Keratinocyte (primary cell): Measurements from ENCODE around the gene KCNK10. TPM values are rescaled to one million over a fixed set of nuclear protein-coding genes. Genes with fewer than 3 reads are reported as not detected.

Experiments
- DNase-seq: peaks from one replicate; pipeline ENCODE4 v3.0.0-alpha.2; 2011; ENCODE audit warnings: low read depth, missing footprints, low spot score
- FAIRE-seq: peaks from 2 replicates; lab custom pipeline; 2011; peaks lifted over from hg19 to GRCh38; lab: Jason Lieb, UNC
- H2AFZ ChIP-seq: 2 replicates; pipeline ENCODE4 v1.6.0; 2012; ENCODE audit warnings: low read length, control low read depth, inconsistent platforms; ENCODE audit not compliant: control insufficient read depth
- H3K27ac ChIP-seq: 2 replicates; pipeline ENCODE4 v1.5.1; 2011; ENCODE audit warnings: low read length; ENCODE audit not compliant: control insufficient read depth, insufficient read depth
- H3K27me3 ChIP-seq: 3 replicates; pipeline ENCODE4 v1.6.0; 2011; ENCODE audit warnings: low read length; ENCODE audit not compliant: control insufficient read depth, insufficient read depth; ENCODE audit errors: extremely low read depth
- H3K36me3 ChIP-seq, 2 experiments: 2 replicates in 1 of 2; 3 replicates in 1 of 2; pipeline ENCODE4 v1.5.1; 2011; ENCODE audit warnings: low read length in 2 of 2, mild to moderate bottlenecking in 1 of 2; ENCODE audit not compliant: control insufficient read depth in 2 of 2, insufficient read depth in 2 of 2; ENCODE audit errors: extremely low read depth in 1 of 2
- H3K4me1 ChIP-seq: 3 replicates; pipeline ENCODE4 v1.5.1; 2011; ENCODE audit warnings: low read length; ENCODE audit not compliant: control insufficient read depth, insufficient read depth; ENCODE audit errors: extremely low read depth
- H3K4me2 ChIP-seq: 3 replicates; pipeline ENCODE4 v1.6.0; 2011; ENCODE audit warnings: low read depth, low read length; ENCODE audit not compliant: control insufficient read depth, insufficient read depth; ENCODE audit errors: extremely low read depth
- H3K4me3 ChIP-seq, 3 experiments: fragments of 200-600 bp in 1 of 3; sonication (generic) in 1 of 3; 2 replicates in 2 of 3; 3 replicates in 1 of 3; pipeline ENCODE4 v1.5.1; 2011 to 2016; ENCODE audit warnings: low read length in 3 of 3, mild to moderate bottlenecking in 3 of 3, control low read depth in 2 of 3, inconsistent platforms in 1 of 3, low read depth in 1 of 3, mixed read lengths in 1 of 3, mixed run types in 1 of 3, moderate library complexity in 1 of 3; ENCODE audit not compliant: control insufficient read depth in 2 of 3, insufficient read depth in 2 of 3; ENCODE audit errors: extremely low read depth in 1 of 3
- H3K79me2 ChIP-seq: 2 replicates; pipeline ENCODE4 v1.6.0; 2012; ENCODE audit warnings: low read length; ENCODE audit not compliant: control insufficient read depth, insufficient read depth
- H3K9ac ChIP-seq: 3 replicates; pipeline ENCODE4 v1.6.0; 2011; ENCODE audit warnings: low read length; ENCODE audit not compliant: control insufficient read depth, insufficient read depth; ENCODE audit errors: extremely low read depth
- H3K9me1 ChIP-seq: 3 replicates; pipeline ENCODE4 v1.6.0; 2011; ENCODE audit warnings: low read length; ENCODE audit not compliant: control insufficient read depth, insufficient read depth; ENCODE audit errors: extremely low read depth
- H3K9me3 ChIP-seq: 2 replicates; pipeline ENCODE4 v1.5.1; 2012; ENCODE audit warnings: low read depth, low read length; ENCODE audit not compliant: control insufficient read depth
- H4K20me1 ChIP-seq: 3 replicates; pipeline ENCODE4 v1.6.0; 2011; ENCODE audit warnings: low read length; ENCODE audit not compliant: control insufficient read depth, insufficient read depth; ENCODE audit errors: extremely low read depth
- CTCF ChIP-seq, 3 experiments: IDR thresholded peaks in 1 of 3; conservative IDR thresholded peaks in 1 of 3; optimal IDR thresholded peaks in 1 of 3; 2 replicates in 2 of 3; 3 replicates in 1 of 3; pipeline versions ENCODE3 to v1.5.1; 2011; ENCODE audit warnings: low read length in 3 of 3, mild to moderate bottlenecking in 3 of 3, moderate library complexity in 2 of 3, control low read depth in 1 of 3, inconsistent platforms in 1 of 3; ENCODE audit not compliant: insufficient read depth in 2 of 3; ENCODE audit errors: extremely low read depth in 1 of 3
- EZH2 ChIP-seq: IDR thresholded peaks from one replicate; pipeline ENCODE4 v1.6.1; 2012; ENCODE audit warnings: inconsistent platforms, mild to moderate bottlenecking, low read length, moderate library complexity
- dilution Hi-C: fragments of 300-500 bp; cut with MboI; formaldehyde crosslinking; loops from one replicate; pipeline ENCODE4 v1.7.0; 2020; ENCODE audit warnings: low sequenced_read_pairs; ENCODE audit not compliant: extremely low pct_ligation_motif_present
- polyA plus RNA-seq, 5 experiments: library from polyadenylated mRNA; depleted of rRNA in 3 of 5; stranded (reverse) in 3 of 5; stranded (forward) in 1 of 5; unstranded in 1 of 5; fragments of >200 nt; gene quantifications; 1 replicate in 1 of 5; 2 replicates in 3 of 5; 3 replicates in 1 of 5; pipeline versions ENCODE4 v1.2.1 to v1.2.3, GENCODE V29; 2011 to 2012; ENCODE audit warnings: missing spikeins in 2 of 5, low read depth in 1 of 5, low replicate concordance in 1 of 5

Gene KCNK10
- polyA plus RNA-seq, 1 donor (not counting 4 experiments of a cell fraction or from before 2014, with no cell fraction given): 0.79 TPM

- no peaks in the 10 kb centered on the region for H3K79me2 ChIP-seq
- H3K4me3 ChIP-seq: no peak overlapping the region
- H3K27me3 ChIP-seq: no peaks in the 10 kb centered on the region
- H3K9me3 ChIP-seq: no peaks in the 10 kb centered on the region
- no peak overlapping the region for H3K9ac ChIP-seq
- no peak overlapping the region for H2AFZ ChIP-seq
- DNase-seq (no peak), FAIRE-seq (no peak)
- H3K36me3 ChIP-seq: no peaks in the 10 kb centered on the region
- H3K27ac ChIP-seq: no peak overlapping the region
- dilution Hi-C loops: no loop called here
- H3K9me1 ChIP-seq: no peaks in the 10 kb centered on the region
- no peak for TF ChIP-seq CTCF (optimal IDR thresholded peaks at IDR 0.05 in 1 of 3, IDR thresholded peaks at IDR 0.05 in 1 of 3, conservative IDR thresholded peaks at IDR 0.05 in 1 of 3; ENCODE audit: extremely low read depth in 1 of 3, insufficient read depth in 2 of 3, low read length in 3 of 3)
- no peak for TF ChIP-seq EZH2
- no peaks in the 10 kb centered on the region for H4K20me1 ChIP-seq
- no peak overlapping the region for H3K4me2 ChIP-seq
- peaks cover 5% of the 10 kb centered on the region for H3K4me1 ChIP-seq
Measured at GRCh38 chr14:88227693-88228092, 95.4 kb downstream of the KCNK10 start.

- H3K79me2 ChIP-seq: no peaks in the 10 kb centered on the region
- FAIRE-seq: no peak
- peaks cover 5% of the 10 kb centered on the region for H3K4me1 ChIP-seq
- no peak for DNase-seq
- H3K9ac ChIP-seq: no peak overlapping the region
- dilution Hi-C loops: no loop called here
- TF ChIP-seq EZH2 (no peak), CTCF (optimal IDR thresholded peaks at IDR 0.05 in 1 of 3, IDR thresholded peaks at IDR 0.05 in 1 of 3, conservative IDR thresholded peaks at IDR 0.05 in 1 of 3; ENCODE audit: extremely low read depth in 1 of 3, insufficient read depth in 2 of 3, low read length in 3 of 3) (no peak)
- H3K9me1 ChIP-seq: no peaks in the 10 kb centered on the region
- H3K9me3 ChIP-seq: no peaks in the 10 kb centered on the region
- H3K4me3 ChIP-seq: no peak overlapping the region
- H2AFZ ChIP-seq: no peak overlapping the region
- no peaks in the 10 kb centered on the region for H4K20me1 ChIP-seq
- no peaks in the 10 kb centered on the region for H3K27me3 ChIP-seq
- no peaks in the 10 kb centered on the region for H3K36me3 ChIP-seq
- no peak overlapping the region for H3K4me2 ChIP-seq
- H3K27ac ChIP-seq: no peak overlapping the region
Measured at GRCh38 chr14:88225721-88226120, 97.3 kb downstream of the KCNK10 start.
